SU-DHL-6 (cell line): ENCODE results near the gene GTF2H1.

ENCODE experiments used
- EZH2phosphoT487 ChIP-seq: fragments of 200-600 bp; sonication (generic), shearing (Covaris generic); conservative IDR thresholded peaks from 2 replicates; pipeline ENCODE4 v1.6.1; 2018; ENCODE audit warnings: mild to moderate bottlenecking, antibody characterized with exemption, low read length, moderate library complexity, mixed read lengths
- TF ChIP-seq, protein P1 (sequence below): fragments of 200-600 bp; sonication (generic); IDR thresholded peaks from one replicate; pipeline ENCODE4 v1.5.1; 2017; ENCODE audit warnings: antibody characterized with exemption, mild to moderate bottlenecking, low read length, moderate library complexity; ENCODE audit not compliant: insufficient read depth, poor library complexity, severe bottlenecking

DNA sequence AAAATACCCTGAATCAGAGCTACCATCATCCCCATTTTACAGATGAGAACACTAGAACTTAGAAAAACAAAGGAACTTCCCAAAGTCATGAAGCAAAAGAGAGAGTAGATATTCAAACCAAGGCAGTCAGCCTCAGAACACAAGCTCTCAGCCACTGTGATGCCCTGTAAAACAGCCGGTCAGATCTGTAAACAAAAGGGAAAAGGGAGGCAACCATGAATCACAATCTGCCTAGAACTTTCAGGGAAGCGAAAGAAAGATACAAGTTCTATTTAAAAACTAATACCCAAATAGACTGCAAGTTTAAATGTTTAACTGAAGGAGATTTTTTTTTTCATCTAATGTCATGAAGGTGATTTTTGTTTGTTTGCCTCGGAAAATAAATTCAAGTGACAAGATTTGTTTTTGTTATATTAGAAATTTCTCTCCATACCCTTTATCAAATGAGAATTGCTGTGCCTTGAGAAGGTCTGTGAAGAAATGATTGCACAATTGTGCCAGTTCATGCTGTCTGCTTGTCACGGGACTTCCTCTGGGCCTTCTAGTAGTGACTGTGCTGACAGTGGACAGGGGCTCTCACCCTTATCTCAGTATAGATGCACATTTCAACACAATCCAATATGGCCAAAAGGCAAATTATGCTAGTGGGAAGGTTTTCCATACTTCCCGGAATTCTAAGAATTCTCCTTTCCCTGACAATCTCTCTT lies 44.6 kb upstream of the GTF2H1 start:
- TF ChIP-seq, protein P1, sequence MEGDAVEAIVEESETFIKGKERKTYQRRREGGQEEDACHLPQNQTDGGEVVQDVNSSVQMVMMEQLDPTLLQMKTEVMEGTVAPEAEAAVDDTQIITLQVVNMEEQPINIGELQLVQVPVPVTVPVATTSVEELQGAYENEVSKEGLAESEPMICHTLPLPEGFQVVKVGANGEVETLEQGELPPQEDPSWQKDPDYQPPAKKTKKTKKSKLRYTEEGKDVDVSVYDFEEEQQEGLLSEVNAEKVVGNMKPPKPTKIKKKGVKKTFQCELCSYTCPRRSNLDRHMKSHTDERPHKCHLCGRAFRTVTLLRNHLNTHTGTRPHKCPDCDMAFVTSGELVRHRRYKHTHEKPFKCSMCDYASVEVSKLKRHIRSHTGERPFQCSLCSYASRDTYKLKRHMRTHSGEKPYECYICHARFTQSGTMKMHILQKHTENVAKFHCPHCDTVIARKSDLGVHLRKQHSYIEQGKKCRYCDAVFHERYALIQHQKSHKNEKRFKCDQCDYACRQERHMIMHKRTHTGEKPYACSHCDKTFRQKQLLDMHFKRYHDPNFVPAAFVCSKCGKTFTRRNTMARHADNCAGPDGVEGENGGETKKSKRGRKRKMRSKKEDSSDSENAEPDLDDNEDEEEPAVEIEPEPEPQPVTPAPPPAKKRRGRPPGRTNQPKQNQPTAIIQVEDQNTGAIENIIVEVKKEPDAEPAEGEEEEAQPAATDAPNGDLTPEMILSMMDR = no peak
- TF ChIP-seq EZH2phosphoT487 = no peak
